GM19463 (cell line): ENCODE measurements around the gene INPP1.
A peak's percentile ranks its signal among the peaks of the same experiment; 100 is the strongest.

Source experiments
- ATAC-seq: cut with Tn5 transposase; IDR thresholded peaks from one replicate; pipeline ENCODE4 v1.9.1; 2021; ENCODE audit warnings: mild to moderate bottlenecking, moderate library complexity; ENCODE audit not compliant: unreplicated experiment

The INPP1 gene

GRCh38 chr2:190407246-190407661 is 63.9 kb downstream of the INPP1 start:
- ATAC-seq, result no peak

GRCh38 chr2:190407662-190408537 is 64.5 kb downstream of the INPP1 start, which contains the start of gene MFSD6:
MFSD6 (plus strand) TSS chr2:190408355; CDS start chr2:190436030, 27,675 bp downstream.
- ATAC-seq, result peak; percentile 59

GRCh38 chr2:190408538-190409271 is 65.3 kb downstream of the INPP1 start:
- ATAC-seq, result peak; percentile 58

- no peak for ATAC-seq
Observed at GRCh38 chr2:190409616-190410015, 66.2 kb downstream of the INPP1 start.

GRCh38 chr2:190410166-190410565 is 66.8 kb downstream of the INPP1 start:
- ATAC-seq, result no peak

GRCh38 chr2:190412966-190413365 is 69.6 kb downstream of the INPP1 start:
- no peak for ATAC-seq

- ATAC-seq, result no peak
Observed at GRCh38 chr2:190413421-190413820, 70.0 kb downstream of the INPP1 start.

GRCh38 chr2:190415251-190415650 is 71.9 kb downstream of the INPP1 start:
- no peak for ATAC-seq

- ATAC-seq, result no peak
Observed at GRCh38 chr2:190415794-190416775, 72.7 kb downstream of the INPP1 start.

GRCh38 chr2:190417045-190417842 is 73.9 kb downstream of the INPP1 start:
- ATAC-seq, result no peak

GRCh38 chr2:190418727-190419126 is 75.3 kb downstream of the INPP1 start:
- no peak for ATAC-seq

- no peak for ATAC-seq
Observed at GRCh38 chr2:190420801-190421200, 77.4 kb downstream of the INPP1 start.
